OCI-LY1 (cell line): Measurements from ENCODE around the gene IQUB.

Experiments used
- H2AFZ ChIP-seq: fragments of 200-600 bp; sonication (generic), shearing (Covaris generic); 2 replicates; pipeline ENCODE4 v1.6.0; 2014; ENCODE audit warnings: antibody characterized with exemption, mild to moderate bottlenecking, low read length
- H3F3A ChIP-seq: fragments of 200-600 bp; sonication (generic), shearing (Covaris generic); 2 replicates; pipeline ENCODE4 v1.6.0; 2014; ENCODE audit warnings: mild to moderate bottlenecking, antibody characterized with exemption, low read length, moderate library complexity; ENCODE audit not compliant: insufficient read depth
- H3K27ac ChIP-seq: fragments of 200-600 bp; sonication (generic); 2 replicates; pipeline ENCODE4 v1.5.1; 2014; ENCODE audit warnings: low read length, mixed run types, mild to moderate bottlenecking, low read depth; ENCODE audit not compliant: poor library complexity, severe bottlenecking
- H3K27me3 ChIP-seq: fragments of 200-600 bp; sonication (generic); 2 replicates; pipeline ENCODE4 v1.6.0; 2014; ENCODE audit warnings: antibody characterized with exemption, mild to moderate bottlenecking, low read length, moderate library complexity; ENCODE audit not compliant: insufficient read depth
- H3K36me3 ChIP-seq: fragments of 200-600 bp; sonication (generic); 2 replicates; pipeline ENCODE4 v1.6.1; 2014; ENCODE audit warnings: mild to moderate bottlenecking, antibody characterized with exemption, low read length, moderate library complexity, mixed read lengths; ENCODE audit not compliant: insufficient read depth
- H3K4me1 ChIP-seq: fragments of 200-600 bp; sonication (generic); 2 replicates; pipeline ENCODE4 v1.5.1; 2014; ENCODE audit warnings: mild to moderate bottlenecking, low read length, moderate library complexity; ENCODE audit not compliant: insufficient read depth, severe bottlenecking
- H3K4me2 ChIP-seq: fragments of 200-600 bp; sonication (generic), shearing (Covaris generic); 2 replicates; pipeline ENCODE4 v1.6.1; 2014; ENCODE audit warnings: low read length
- H3K4me3 ChIP-seq: fragments of 200-600 bp; sonication (generic); 2 replicates; pipeline ENCODE4 v1.5.1; 2014; ENCODE audit warnings: low read length, low read depth, mild to moderate bottlenecking, mixed read lengths; ENCODE audit not compliant: poor library complexity, severe bottlenecking
- H3K79me2 ChIP-seq: fragments of 200-600 bp; shearing (Covaris generic); 2 replicates; pipeline ENCODE4 v1.6.1; 2016; ENCODE audit warnings: mixed run types, low read length, mixed read lengths; ENCODE audit not compliant: insufficient read depth
- H3K9ac ChIP-seq: fragments of 200-600 bp; sonication (generic), shearing (Covaris generic); 2 replicates; pipeline ENCODE4 v1.6.1; 2014; ENCODE audit warnings: mild to moderate bottlenecking, low read length, mixed read lengths
- H3K9me2 ChIP-seq: fragments of 200-600 bp; sonication (generic), shearing (Covaris generic); 2 replicates; pipeline ENCODE4 v1.6.1; 2014; ENCODE audit warnings: low read depth, mild to moderate bottlenecking, low read length, mixed read lengths
- H3K9me3 ChIP-seq: fragments of 200-600 bp; shearing (Covaris generic); 2 replicates; pipeline ENCODE4 v1.6.1; 2014; ENCODE audit warnings: low read length, mixed read lengths
- H4K20me1 ChIP-seq: fragments of 200-600 bp; sonication (generic), shearing (Covaris generic); 2 replicates; pipeline ENCODE4 v1.6.0; 2016; ENCODE audit warnings: mild to moderate bottlenecking, low read length; ENCODE audit not compliant: insufficient read depth
- CTCF ChIP-seq: fragments of 200-600 bp; sonication (generic), shearing (Covaris generic); IDR thresholded peaks from 2 replicates; pipeline ENCODE4 v1.5.1; 2017; ENCODE audit warnings: mild to moderate bottlenecking, antibody characterized with exemption, low read length, moderate library complexity, mixed read lengths
- EZH2 ChIP-seq: fragments of 200-600 bp; sonication (generic), shearing (Covaris generic); IDR thresholded peaks from 2 replicates; pipeline ENCODE4 v1.8.0; 2017; ENCODE audit warnings: borderline replicate concordance, mixed run types, mild to moderate bottlenecking, antibody characterized with exemption, low read length, moderate library complexity, mixed read lengths

The IQUB gene

GRCh38 chr7:123505221-123505620, 29.2 kb downstream of the IQUB start:
- Histone ChIP-seq H3K9ac (no peak overlapping the region), H2AFZ (no peak overlapping the region), H3K9me3 (peaks cover 7% of the 10 kb centered on the region; the same call in 1 of the 2 replicates), H3K27me3 (no peaks in the 10 kb centered on the region), H3K36me3 (no peaks in the 10 kb centered on the region), H3K27ac (no peak overlapping the region), H3K4me3 (no peak overlapping the region), H3K79me2 (no peaks in the 10 kb centered on the region), H4K20me1 (no peaks in the 10 kb centered on the region), H3K4me2 (no peak overlapping the region), H3F3A (no peaks in the 10 kb centered on the region), H3K4me1 (no peaks in the 10 kb centered on the region), H3K9me2 (no peaks in the 10 kb centered on the region; the same call in 1 of the 2 replicates)
- TF ChIP-seq EZH2 (no peak), CTCF (no peak)

GRCh38 chr7:123502201-123502600, 32.2 kb downstream of the IQUB start:
- H3K27ac ChIP-seq, result no peak overlapping the region
- no peak overlapping the region for H3K9ac ChIP-seq
- H3K9me2 ChIP-seq, result no peaks in the 10 kb centered on the region
- no peaks in the 10 kb centered on the region for H3K27me3 ChIP-seq
- no peaks in the 10 kb centered on the region for H3K4me1 ChIP-seq
- no peaks in the 10 kb centered on the region for H3K36me3 ChIP-seq
- TF ChIP-seq EZH2, result no peak
- TF ChIP-seq CTCF, result no peak
- H3K79me2 ChIP-seq, result no peaks in the 10 kb centered on the region
- H3K9me3 ChIP-seq, result peaks cover 7% of the 10 kb centered on the region; the same call in 1 of the 2 replicates
- no peak overlapping the region for H3K4me3 ChIP-seq
- H3F3A ChIP-seq, result no peaks in the 10 kb centered on the region
- no peak overlapping the region for H2AFZ ChIP-seq
- no peak overlapping the region for H3K4me2 ChIP-seq
- no peaks in the 10 kb centered on the region for H4K20me1 ChIP-seq

- H3K27me3 ChIP-seq, result no peaks in the 10 kb centered on the region
- H3K27ac ChIP-seq, result no peak overlapping the region
- H2AFZ ChIP-seq, result no peak overlapping the region
- H4K20me1 ChIP-seq, result no peaks in the 10 kb centered on the region
- no peaks in the 10 kb centered on the region for H3K9me2 ChIP-seq
- TF ChIP-seq EZH2 (no peak), CTCF (no peak)
- H3K79me2 ChIP-seq, result no peaks in the 10 kb centered on the region
- peaks cover 7% of the 10 kb centered on the region; the same call in 1 of the 2 replicates for H3K9me3 ChIP-seq
- no peaks in the 10 kb centered on the region for H3K36me3 ChIP-seq
- H3K4me1 ChIP-seq, result no peaks in the 10 kb centered on the region
- no peak overlapping the region for H3K4me2 ChIP-seq
- H3F3A ChIP-seq, result no peaks in the 10 kb centered on the region
- no peak overlapping the region for H3K4me3 ChIP-seq
- no peak overlapping the region for H3K9ac ChIP-seq
Measured at GRCh38 chr7:123500878-123501489, 33.4 kb downstream of the IQUB start.
